HG02870 (cell line): ENCODE data around the gene C2orf15.
"Not testable (repeated sequence)": the region's sequence is repeated elsewhere in the genome, so short reads cannot be mapped to it uniquely, and the experiment has no call there.

Experiments used
- ATAC-seq: cut with Tn5 transposase; IDR thresholded peaks from one replicate; pipeline ENCODE4 v1.9.1; 2021; ENCODE audit warnings: mild to moderate bottlenecking, moderate library complexity; ENCODE audit not compliant: unreplicated experiment

The C2orf15 gene, protein sequence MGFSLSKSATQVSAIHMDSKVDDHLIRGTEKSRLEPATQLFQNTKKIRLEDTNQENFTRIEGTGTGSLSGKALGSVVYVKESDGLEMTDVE

DNA sequence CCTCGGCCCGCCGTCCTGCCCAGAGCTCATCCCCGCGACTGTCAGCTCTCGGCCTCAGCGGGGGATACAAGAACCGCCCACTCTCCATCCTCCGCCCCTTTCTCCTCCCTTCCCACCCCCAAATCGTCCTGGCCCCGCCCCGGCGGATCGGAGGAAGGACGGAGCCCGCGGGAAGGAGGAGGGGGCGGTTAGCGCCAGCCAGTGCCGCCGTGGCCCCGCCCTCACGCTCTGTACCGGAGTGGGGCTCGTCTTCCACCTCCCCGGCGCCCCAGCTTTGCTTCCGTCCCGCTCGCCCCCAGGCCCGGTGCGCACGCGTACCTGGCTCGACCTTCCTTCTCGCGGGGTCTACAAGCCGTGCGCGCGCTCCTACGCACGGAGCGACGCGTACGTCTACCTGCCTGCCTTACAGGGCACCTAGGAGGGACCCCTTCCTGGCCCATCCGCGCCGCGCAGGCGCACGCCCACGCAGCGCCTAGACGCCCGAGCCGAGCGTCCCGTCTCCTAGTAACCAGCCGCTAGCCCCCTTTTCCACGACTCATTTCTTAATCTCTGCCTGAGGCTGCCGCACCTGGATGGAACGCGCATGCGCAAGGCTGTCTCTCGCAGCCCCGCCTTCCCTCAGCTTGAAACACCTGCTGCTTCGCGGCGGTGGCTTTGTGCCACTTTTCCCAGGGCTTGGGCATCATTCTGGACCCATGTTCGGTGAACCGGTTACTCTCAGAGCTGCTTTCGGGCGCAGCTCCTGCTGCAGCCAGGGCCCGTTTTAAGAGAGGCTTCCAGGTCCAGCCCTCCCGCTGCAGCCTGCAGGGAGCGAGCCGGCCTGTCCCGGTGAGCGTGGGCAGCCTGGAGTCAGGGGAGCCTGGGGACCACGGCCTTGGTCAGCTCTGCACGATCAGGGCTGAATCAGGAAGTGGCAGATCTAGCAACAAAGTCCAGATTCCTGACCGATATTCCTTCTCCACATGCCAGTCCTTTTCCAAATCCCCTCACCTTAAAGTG lies at the start of gene C2orf15:
Gene C2orf15, plus strand, starts transcription at position 598 of the 999 bp plus-strand sequence. CDS start 8,852 bp downstream, outside the sequence.
- peak; percentile 86 for ATAC-seq

DNA sequence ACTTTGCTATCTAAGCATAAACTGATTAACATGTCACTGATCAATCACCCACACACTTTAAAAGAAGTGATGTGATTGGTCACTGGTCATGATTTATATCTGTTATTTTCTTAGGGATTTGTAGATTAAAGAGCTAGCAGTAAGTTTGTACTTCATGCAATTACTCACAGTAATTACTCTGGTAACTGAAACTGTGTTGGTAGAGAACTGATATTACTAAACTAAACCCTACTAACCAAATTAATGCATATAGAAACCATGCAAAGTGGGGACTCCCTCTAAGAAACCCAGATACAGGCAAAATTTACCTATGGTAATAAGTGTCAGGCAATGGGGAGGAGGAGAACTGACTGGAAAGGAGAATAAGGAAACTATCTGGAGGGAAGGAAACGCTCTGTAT lies 44.8 kb upstream of the C2orf15 start:
- ATAC-seq = peak; percentile 63

DNA sequence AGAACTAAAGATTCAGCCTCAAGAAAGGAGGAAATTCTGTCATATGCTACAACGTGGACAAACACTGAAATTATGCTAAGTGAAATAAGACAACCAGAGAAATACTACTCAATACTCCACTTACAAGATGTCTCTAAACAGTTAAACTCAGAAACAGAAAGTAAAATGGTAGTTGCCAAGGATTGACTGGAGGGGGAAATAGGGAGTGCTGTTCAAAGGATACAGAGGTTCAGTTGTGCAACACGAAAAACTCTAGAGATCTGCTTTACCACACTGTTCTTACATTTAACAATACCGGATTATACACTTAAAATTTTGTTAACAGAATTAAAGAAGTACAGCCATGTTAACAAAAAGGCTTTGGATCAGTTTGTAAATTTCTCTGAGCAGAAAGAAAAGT lies 39.8 kb upstream of the C2orf15 start:
- ATAC-seq = no peak

DNA sequence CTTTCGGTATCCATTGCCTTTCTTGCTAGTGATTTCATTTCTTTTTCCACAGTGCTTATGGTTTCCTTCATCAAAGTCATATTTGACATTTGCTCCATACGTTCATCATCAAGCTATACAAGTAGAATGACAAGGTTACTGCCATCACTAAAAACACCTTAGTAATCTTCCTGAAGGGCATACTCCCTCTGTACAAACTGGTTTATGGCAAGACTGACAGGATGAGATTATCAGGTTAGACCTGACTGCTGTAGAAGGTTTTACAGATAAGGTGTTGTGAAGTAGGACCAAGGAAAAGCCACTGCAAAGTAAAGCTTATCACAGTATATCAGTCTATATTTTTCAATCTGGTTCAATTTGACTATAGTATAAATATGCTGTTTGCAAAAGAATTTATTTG lies 37.5 kb upstream of the C2orf15 start:
- ATAC-seq = no peak

DNA sequence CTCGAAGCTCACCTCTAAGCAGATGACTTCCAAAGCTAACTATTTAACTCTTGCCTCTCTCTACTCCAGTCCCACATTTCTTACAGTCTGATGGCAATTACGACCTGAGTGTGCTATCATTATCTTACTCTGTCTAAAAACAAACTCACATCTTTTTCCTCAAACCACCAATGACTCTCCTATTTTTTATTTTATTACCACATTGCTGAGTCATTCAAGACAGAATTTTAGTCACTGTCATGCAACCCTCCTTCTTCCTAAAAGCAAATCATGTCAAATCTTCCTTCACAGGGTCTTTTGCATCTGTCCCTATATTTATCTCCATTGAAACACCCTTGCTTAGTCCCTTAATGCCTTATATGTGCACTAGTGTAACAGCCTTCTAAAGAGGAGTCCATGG lies 34.6 kb upstream of the C2orf15 start:
- no peak for ATAC-seq

DNA sequence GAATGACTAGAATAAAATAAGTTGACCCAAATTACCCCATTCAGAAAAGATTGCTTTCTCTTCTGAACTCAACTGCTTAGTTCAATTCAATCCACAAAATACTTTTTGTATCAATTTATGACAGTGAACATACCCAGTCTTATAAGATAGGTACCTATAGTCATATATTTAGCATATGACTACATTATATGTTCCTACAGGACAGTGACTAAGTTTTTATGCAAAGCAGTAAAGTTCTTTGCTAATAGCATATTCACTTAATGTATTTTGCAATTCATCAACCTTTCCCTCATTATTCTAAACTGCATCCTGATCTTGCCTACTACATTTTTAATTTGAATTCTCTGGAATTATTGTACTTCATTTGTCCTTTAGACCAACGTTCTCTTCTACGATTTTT lies 30.3 kb upstream of the C2orf15 start:
- ATAC-seq = no peak

DNA sequence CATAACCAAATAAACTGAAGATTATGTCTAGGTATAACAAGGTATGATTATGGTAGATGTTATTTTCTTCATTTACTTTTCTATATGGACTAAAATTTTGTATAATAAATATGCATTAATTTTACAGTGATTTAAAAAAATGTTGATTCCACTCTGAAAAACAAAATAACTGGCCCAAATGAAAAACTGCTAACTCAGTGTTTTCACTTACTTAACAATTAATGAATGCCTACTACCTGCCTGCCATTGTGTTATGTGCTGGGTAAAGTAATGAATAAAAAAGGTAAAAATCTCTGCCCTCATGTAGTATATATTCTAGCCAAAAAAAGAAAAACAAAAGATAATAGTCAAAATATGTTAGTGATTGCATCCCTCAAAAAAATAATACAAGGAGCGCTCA lies 29.6 kb upstream of the C2orf15 start:
- ATAC-seq = no peak

DNA sequence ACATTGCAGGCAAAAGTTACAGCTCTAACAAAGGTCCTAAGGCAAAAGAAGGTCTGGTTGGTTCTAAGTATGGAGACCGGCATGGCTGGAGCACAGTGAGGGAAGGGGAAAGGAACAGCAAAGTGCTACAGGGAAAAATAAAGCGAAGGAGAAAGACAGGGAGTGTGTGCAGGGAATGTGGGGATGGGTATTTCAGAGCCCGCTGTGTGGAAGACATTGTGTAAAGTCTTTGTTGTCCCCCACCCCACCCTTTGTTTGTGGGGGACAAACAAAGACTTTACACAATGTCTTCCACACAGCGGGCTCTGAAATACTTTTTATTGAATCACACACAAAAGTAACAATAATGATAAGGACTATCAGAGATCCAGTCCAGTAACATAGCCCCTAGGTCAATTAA lies 28.9 kb upstream of the C2orf15 start:
- no peak for ATAC-seq

DNA sequence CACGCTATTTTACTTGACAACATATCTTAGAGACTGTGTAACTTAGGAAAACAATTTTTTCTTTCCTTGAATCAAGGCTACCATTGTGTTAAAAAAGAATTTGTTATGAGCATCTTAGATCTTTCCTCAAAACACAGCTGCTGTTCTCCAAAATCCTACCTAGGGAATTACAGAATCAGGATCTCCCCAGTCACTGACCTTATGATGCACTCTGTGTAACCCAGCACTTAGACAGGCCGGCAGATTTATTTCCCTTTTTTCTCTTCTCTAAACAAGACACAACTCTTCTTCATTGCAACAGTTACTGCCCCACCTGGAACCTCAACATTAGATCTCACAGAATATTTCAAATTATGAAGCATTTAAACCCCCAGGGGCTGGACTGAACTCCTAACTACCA lies 13.5 kb upstream of the C2orf15 start:
- no peak for ATAC-seq

DNA sequence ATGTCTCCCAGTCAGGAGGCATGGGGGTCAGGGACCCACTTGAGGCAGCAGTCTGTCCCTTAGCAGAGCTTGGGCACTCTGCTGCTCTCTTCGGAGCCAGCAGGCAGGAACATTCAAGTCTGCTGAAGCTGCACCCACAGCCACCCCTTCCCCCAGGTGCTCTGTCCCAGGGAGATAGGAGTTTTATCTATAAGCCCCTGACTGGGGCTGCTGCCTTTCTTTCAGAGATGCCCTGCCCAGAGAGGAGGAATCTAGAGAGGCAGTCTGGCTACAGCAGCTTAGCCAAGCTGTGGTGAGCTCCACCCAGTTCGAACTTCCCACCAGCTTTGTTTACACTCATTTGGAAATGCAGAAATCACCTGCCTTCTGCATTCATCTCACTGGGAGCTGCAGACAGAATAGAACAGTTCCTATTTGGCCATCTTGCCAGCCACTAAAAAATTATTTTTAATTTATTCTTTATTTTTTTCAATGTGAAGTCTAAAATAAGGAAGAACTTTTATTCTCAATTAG lies 6.4 kb upstream of the C2orf15 start:
- ATAC-seq = not testable (repeated sequence)

DNA sequence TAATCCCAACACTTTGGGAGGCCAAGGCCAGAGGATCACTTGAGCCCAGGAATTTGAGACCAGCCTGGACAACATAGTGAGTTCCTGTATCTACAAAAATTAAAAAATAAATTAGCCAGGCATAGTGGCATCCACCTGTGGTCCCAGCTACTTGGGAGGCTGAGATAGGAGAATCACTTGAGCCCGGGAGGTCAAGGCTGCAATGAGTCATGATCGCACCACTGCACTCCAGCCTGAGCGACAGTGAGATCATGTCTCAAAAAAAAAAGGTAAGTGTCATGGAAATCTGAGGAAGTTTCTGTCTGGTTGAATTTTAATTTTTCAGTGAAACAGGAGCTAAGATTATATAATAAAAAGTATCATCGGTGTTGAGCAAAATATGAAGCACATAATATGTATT lies 2.5 kb upstream of the C2orf15 start:
- ATAC-seq = no peak

DNA sequence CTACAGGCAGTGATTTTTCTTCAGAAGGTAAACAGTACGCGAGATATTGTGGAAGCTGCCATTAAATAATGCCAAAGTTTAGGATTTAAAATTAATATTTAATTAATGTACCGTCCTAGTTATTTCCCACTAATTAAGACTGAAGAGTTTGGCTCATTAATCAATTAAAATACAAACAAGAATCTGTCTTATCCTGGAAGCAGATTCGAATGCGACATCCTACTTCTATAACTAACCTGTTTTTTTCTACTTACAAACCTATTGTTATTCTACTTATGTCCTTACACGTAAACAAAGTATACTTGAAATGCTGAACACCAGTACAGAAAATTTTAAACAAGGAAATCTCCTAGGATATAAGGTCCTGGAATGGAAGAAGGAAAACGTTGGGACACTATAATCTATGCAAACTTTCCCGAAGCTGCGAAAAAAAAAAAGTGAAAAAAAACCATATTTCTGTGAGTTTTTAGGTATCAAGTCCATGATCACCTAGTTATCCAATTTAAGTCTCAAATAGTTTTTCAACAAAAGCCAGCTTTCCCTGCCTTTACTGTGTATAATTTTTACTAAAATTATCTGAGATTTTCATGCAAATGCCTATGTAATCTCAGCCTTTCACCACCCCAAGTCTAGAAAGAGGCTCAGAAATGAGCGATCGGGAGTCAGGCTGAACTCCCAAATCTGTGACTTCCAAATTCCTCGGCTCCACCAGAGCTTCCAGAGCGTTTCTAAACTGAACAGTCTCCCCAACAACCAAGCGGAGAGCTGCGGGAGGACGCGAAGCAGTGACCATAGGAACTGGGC lies 1.2 kb upstream of the C2orf15 start:
- ATAC-seq = no peak

DNA sequence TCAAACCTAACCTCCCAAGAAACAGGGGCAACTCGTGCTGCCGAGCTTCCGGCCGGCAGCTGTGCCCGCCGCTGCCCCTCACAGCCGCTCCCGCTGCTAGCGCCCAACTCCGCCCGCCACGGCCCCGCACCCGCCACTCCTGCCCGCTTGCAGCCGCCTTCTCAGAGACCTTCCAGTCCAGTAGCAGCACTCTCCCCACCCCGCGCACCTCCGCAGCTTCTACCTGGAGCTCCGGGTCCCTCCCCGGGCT lies 722 bp upstream of the C2orf15 start:
- peak; percentile 25 for ATAC-seq

DNA sequence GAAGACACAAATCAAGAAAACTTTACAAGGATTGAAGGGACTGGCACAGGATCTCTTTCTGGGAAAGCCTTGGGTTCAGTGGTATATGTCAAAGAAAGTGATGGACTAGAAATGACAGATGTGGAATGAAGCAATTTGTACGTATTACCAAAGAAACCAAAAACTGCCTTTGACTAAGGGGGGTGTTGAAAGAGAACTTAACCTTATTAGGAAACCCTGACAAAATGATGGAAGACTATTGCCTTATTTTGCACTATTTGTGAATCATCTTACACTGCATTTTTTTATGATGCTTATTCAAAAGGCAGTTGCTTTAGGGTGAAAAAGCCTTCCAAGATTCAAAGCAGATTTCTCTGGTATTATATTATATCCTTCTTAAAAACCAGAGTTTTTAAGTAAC lies 9.2 kb downstream of the C2orf15 start:
- ATAC-seq = no peak

DNA sequence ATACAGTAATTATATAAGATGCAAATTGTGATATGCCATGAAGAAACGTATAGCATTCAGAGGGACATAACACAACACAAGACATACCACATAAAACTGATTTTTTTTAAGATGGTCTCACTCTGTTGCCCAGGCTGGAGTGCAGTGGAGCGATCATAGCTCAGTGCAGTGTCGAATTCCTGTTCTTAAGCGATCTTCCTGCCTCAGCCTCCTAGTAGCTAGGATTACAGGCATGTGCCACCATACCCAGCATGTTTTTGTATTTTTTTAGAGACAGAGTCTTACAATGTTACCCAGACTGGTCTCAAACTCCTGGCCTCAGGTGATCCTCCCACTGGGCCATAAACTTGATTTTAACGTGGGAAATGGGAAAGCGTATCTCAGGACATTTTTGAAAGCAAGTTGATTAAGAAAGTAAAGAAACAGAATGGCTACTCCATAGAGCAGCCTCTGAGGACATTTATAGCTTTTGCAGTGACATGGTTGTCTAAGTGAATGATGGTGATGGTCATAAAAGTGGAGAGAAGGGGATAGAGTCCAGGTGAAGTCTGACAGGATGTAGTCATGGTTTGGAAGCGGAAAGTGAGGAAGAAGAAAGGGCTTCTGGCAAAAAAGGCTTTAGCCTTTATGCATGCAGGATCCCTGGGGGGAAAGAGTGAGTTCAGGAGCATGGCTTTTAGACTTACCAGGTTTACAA lies 10.8 kb downstream of the C2orf15 start:
- no peak for ATAC-seq

DNA sequence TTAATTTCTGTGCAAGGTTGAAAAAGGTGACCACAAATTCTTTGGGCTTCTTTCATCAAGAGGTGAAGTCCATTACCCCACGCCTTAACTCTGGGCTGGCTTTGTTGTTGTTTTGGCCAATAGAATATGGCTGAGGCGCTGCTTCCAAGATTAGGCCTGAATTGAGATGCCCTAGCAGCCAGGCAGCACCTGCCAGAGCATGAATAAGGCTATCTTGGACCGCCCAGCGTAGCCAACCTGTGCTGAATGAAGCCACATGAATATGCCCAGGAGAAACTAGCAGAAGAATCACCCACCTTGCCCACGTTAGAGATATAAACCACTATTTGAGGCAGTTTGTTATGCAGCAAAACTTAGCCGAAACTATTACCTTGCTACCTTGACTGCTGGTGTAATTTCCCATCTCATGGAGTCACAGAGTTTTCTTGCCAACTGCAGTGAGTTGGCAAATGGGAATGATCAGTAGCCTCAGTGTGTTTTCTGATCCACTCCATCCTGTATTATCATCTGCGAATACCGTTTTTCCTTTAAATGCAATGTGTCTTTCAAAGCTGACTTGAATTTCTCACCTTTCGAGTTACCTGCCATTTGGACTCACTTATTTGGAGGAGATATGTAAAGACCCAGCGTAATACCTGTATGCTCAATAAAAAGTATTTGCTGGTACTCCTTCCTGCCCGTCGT lies 12.6 kb downstream of the C2orf15 start:
- no peak for ATAC-seq

DNA sequence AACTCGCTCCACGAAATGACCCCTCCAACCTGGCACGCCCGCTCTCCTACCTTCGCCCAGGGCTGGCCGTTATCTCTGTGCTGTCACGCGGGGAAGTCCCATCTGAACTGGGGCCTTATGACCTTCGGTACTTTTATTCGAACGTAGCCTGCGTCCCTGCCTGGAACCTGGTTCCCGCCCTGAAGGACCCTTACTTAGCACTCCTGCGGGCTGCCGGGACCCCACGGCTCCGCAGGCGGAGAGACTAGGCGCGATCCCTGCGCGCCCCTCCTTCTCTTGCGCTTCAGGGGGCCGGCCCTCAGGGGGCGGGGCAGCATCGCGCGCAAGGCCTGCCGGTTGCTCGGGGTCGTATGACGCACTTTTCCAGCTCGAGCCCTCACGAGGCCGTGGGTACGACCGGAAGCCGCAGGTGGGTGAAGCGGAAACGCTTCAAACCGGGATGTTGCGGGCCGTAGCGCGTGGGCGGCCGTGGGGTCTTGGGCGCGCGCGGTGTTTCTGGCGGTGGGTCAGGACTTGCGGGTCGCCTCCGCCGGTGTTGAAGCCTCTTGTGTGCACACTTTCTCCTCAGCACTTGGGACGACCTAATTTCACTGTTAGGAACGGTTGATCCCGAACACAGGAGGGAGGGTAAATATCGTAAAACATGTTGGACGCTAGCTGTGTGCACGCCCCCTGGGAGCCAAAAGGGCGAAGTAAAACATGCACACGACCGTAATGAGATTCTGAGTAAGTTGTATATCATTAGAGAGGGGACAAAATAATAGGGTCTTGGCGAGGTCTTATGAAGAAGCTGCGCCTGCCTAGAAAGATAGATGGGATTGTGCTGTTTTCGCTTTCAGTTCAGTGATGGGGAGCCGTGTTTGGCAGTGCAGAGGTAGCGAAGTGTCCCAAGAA lies 13.4 kb downstream of the C2orf15 start, which contains the start of the genes LIPT1 and TSGA10:
Gene LIPT1, plus strand, starts transcription at position 325 of the 894 bp plus-strand sequence. CDS start 6,991 bp downstream, outside the sequence.
Gene TSGA10, minus strand, starts transcription at position 300 of the 894 bp plus-strand sequence. CDS start 45,503 bp downstream, outside the sequence.
- ATAC-seq = peak; percentile 90

DNA sequence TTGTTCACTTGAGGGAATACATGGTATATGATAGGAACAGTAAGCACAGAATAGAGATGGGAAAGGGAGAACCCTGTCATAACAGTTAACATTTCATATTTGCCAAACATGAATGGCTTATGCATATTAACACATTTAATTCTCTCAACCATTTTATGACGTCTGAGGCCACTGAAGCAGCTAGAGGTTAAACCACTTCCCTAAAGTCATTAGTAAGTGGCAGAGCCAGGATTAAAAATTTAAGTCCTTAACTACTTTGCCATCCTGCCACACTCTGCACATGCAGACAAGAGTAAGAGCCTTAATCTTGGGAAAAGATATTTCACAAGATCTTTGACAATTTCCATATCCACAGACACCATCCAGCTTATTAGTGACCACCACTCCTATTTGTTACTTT lies 15.4 kb downstream of the C2orf15 start:
- no peak for ATAC-seq

DNA sequence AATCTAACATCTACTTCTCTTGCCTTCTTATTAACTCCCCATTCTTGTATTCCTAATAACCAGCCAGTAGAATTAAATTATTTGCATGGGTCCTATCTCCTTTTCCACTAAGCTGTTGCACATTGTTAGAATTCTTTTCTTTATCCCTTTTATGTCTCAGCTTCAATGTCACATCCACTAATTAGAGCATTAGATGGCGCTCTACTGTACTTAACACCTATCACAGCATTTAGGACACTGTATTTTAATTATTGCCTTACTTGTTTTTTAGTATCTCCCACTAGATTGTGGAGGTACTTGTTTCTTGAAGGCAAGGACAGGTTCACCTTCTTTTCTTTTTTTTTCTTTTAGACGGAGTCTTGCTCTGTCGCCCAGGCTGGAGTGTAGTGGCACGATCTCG lies 17.1 kb downstream of the C2orf15 start:
- ATAC-seq = no peak
